Breast epithelium (tissue), 3 donors: Measurements from ENCODE around the gene SPATA31D4.

Experiments used
- POLR2A ChIP-seq: fragments of 450-650 bp; IDR thresholded peaks from one replicate; pipeline ENCODE4 v1.6.1; 2016; ENCODE audit warnings: antibody characterized with exemption, mild to moderate bottlenecking, moderate library complexity
- TF ChIP-seq, protein P1 (sequence below), 3 donors: fragments of 450-650 bp; IDR thresholded peaks; one replicate each; pipeline ENCODE4 v1.5.1; 2016 to 2017; ENCODE audit warnings: antibody characterized with exemption in 3 of 3, mild to moderate bottlenecking in 3 of 3, moderate library complexity in 3 of 3

DNA sequence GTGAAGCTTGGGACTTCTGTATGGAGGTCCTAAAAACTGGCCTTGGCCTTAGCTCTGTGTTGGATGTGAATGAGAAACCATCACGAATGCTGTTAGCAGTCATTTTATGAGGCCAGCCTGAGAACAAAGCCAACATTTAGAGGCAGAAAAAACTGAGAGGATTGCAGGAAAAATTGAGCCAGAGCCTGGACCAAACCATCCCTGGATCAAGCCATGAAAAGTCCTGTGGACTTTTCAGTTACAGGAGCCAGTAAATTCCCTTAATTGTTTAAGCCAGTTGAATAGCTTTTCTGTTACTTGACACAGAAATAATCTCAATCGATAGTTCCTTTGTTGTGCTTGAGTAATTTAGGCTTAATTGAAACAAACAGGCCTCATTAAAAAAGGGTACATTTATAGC, 42.6 kb upstream of the SPATA31D4 start:
- no peak for TF ChIP-seq POLR2A
- TF ChIP-seq, protein P1, sequence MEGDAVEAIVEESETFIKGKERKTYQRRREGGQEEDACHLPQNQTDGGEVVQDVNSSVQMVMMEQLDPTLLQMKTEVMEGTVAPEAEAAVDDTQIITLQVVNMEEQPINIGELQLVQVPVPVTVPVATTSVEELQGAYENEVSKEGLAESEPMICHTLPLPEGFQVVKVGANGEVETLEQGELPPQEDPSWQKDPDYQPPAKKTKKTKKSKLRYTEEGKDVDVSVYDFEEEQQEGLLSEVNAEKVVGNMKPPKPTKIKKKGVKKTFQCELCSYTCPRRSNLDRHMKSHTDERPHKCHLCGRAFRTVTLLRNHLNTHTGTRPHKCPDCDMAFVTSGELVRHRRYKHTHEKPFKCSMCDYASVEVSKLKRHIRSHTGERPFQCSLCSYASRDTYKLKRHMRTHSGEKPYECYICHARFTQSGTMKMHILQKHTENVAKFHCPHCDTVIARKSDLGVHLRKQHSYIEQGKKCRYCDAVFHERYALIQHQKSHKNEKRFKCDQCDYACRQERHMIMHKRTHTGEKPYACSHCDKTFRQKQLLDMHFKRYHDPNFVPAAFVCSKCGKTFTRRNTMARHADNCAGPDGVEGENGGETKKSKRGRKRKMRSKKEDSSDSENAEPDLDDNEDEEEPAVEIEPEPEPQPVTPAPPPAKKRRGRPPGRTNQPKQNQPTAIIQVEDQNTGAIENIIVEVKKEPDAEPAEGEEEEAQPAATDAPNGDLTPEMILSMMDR (IDR thresholded peaks at IDR 0.05) = no peak
